Dermis microvascular lymphatic vessel endothelial cell (primary cell): ENCODE data around the gene TRIM56. TPM values are rescaled to one million over a fixed set of nuclear protein-coding genes. Genes with fewer than 3 reads are reported as not detected.
A peak's percentile ranks its signal among the peaks of the same experiment; 100 is the strongest.
"Not testable (repeated sequence)": the region's sequence is repeated elsewhere in the genome, so short reads cannot be mapped to it uniquely, and the experiment has no call there.

ENCODE experiments used
- DNase-seq, 2 donors: peaks; one replicate each; pipeline versions ENCODE4 v3.0.0 to v3.0.0-alpha.2; 2010; ENCODE audit warnings: low read depth in 2 of 2
- total RNA-seq: library from RNA; depleted of rRNA; stranded (reverse); fragments of >200 nt; gene quantifications from 2 replicates; pipeline ENCODE4 v1.2.1, GENCODE V29; 2014

TRIM56 gene, protein sequence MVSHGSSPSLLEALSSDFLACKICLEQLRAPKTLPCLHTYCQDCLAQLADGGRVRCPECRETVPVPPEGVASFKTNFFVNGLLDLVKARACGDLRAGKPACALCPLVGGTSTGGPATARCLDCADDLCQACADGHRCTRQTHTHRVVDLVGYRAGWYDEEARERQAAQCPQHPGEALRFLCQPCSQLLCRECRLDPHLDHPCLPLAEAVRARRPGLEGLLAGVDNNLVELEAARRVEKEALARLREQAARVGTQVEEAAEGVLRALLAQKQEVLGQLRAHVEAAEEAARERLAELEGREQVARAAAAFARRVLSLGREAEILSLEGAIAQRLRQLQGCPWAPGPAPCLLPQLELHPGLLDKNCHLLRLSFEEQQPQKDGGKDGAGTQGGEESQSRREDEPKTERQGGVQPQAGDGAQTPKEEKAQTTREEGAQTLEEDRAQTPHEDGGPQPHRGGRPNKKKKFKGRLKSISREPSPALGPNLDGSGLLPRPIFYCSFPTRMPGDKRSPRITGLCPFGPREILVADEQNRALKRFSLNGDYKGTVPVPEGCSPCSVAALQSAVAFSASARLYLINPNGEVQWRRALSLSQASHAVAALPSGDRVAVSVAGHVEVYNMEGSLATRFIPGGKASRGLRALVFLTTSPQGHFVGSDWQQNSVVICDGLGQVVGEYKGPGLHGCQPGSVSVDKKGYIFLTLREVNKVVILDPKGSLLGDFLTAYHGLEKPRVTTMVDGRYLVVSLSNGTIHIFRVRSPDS
- total RNA-seq, result 8.9 and 11.6 TPM in 2 replicates

DNA sequence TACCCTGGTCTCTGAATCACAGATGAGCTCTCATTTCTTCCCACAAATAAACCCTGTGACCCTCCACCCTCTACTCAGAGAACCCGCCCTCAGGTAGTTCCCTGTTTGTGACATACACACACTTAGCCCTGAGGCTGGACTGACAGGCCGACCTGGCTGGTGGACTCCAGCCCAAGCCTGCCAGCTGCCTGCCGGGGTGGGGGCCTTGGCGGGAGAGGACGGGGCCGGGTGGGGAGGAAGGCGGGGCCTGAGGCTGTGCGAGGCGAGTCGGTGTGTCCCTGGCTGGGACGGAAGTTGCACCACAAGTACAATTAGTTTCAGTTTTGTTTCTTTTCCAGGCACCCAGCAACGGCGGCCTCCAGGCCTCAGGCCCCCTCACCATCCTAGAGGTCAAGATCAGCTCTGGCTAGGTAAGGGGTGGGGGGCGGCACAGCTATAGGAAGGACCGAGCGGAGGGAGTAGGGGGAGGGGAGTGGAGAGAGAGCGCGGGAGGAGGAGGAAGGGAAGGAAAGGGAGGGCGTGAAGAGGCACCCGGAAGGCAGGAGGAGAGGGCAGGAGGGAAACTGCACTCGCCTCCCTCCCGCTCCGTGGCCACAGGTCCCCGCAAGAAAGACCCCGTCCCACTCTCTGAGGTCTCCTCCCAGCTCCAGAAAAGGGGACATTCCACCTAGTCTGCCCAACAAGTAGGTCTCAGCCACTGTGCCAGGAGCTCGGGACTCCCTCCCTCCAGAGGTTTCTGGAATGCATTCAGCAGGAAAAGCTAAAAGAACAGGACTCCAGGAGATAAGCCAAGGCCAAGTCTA lies at the start of gene TRIM56:
Gene TRIM56, plus strand, starts transcription at position 320 of the 803 bp plus-strand sequence. CDS start 1,832 bp downstream, outside the sequence.
- DNase-seq, result peak; percentile 69 to 80

DNA sequence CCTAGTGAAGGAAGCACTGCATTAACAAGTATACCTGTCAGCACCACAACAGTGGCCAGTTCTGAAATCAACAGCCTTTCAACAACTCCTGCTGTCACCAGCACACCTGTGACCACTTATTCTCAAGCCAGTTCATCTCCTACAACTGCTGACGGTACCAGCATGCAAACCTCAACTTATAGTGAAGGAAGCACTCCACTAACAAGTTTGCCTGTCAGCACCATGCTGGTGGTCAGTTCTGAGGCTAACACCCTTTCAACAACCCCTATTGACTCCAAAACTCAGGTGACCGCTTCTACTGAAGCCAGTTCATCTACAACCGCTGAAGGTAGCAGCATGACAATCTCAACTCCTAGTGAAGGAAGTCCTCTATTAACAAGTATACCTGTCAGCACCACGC lies 49.3 kb upstream of the TRIM56 start:
- no peak for DNase-seq

DNA sequence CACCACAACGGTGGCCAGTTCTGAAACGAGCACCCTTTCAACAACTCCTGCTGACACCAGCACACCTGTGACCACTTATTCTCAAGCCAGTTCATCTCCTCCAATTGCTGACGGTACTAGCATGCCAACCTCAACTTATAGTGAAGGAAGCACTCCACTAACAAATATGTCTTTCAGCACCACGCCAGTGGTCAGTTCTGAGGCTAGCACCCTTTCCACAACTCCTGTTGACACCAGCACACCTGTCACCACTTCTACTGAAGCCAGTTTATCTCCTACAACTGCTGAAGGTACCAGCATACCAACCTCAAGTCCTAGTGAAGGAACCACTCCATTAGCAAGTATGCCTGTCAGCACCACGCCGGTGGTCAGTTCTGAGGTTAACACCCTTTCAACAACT lies 44.0 kb upstream of the TRIM56 start:
- not testable (repeated sequence) for DNase-seq

DNA sequence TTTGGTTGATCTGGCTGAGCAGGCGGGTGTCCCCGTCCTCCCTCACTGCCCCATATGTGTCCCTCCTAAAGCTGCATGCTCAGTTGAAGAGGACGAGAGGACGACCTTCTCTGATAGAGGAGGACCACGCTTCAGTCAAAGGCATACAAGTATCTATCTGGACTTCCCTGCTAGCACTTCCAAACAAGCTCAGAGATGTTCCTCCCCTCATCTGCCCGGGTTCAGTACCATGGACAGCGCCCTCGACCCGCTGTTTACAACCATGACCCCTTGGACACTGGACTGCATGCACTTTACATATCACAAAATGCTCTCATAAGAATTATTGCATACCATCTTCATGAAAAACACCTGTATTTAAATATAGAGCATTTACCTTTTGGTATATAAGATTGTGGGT lies 26.9 kb upstream of the TRIM56 start:
- DNase-seq, result peak; percentile 40 to 67

DNA sequence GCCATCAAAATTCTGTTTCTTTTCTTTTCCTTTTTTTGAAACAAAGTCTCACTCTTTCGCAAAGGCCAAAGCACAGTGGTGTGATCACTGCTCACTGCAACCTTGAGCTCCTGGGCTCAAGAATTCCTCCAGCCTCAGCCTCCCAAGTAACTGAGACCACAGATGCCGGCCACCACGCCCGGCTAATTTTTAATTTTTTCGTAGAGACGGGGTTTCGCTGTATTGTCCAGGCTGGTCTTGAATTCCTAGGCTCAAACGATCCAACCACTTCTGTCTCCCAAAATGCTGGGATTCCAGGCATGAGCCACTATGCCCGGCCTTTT lies 25.7 kb upstream of the TRIM56 start:
- no peak for DNase-seq

DNA sequence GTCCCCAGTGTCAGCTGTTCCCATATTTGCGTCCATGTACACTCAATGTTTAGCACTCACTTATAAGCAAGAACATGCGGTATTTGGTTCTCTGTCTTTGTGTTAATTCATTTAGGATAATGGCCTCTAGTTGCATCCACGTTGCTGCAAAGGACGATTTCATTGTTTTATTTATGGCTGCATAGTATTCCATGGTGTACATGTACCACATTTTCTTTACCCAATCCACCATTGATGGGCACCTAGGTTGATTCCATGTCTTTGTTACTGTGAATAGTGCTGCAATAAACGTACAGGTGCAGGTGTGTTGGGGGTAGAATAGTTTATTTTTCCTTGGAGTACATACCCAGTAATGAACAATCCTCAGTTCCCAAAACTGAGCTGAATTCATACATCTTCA lies 24.3 kb upstream of the TRIM56 start:
- no peak for DNase-seq

DNA sequence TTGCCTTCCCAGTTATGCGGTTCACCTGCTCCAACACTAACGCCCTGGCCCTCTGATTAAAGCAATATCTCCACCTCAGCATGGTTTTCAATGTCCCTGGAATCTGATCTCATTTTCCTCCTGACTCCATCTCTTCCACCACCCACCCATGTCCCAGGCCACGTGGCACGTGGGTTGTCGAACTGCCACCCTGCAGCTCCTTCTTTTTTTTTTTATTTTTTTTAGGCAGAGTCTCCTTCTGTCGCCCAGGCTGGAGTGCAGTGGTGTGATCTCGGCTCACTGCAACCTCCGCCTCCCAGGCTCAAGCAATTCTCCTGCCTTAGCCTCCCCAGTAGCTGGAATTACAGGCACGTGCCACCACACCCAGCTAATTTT lies 21.1 kb upstream of the TRIM56 start:
- not testable (repeated sequence) for DNase-seq

DNA sequence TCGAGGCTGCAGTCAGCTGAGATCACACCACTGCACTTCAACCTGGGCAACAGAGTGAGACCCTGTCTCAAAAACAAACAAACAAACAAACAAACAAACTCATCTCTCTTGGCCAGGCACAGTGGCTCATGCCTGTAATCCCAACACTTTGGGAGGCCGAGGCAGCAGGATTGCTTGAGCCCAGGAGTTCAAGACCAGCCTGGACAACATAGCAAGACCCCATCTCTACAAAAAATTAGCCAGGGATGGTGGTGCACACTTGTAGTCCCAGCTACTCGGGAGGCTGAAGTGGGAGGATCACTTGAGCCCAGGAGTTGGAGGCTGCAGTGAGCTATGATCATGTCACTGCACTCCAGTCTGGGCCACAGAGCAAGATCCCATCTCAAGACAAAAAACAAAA lies 20.1 kb upstream of the TRIM56 start:
- DNase-seq, result not testable (repeated sequence)

DNA sequence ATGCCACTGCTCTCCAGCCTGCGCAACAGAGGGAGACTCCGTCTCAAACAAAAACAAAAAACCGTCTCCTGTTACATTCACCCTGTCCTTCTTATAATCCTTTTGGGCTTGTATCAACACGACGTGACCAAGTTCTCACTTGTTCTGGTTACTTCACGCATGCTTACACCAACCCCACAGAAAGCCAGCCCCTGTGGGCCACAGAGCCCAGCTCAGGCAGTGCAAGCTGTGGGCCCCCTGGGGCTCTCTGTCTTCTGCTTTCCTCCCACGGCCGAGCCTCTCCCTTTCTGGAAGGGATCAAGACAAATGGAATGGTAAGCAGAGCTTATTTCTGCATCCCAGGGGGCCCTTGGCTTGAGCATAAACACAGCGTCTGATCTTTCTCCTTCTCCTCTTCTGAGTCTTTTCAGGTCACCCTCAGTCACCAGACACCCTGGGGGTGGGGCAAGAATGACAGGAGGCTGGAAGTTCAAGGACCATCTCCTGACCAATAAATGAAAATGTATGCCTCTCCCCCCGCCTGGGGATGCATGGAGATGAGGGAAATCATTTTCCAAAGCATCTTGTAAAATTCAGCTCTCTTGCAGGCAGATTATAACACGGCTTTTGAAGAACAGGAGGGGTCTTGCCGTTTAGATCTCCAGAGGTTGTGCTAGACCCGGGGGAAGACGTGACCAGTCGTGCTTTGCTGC lies 19.0 kb upstream of the TRIM56 start:
- no peak for DNase-seq

DNA sequence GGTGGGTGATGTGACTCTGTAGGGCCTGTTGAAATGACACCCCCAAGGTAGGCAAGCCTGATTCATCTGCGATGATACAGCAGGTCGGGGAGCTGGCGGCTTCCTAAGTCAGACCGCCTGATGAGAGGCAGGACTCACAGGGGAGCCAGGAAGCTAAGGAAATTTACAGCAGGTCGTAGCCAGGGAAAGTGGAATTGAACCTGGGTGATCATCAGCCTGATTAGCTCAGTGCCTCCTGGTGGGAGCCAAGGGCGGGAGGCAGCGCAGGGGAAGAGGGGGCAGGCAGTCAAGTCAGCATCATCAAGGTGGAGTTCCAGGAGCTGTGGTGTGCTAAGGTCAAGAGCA lies 18.5 kb upstream of the TRIM56 start:
- no peak for DNase-seq

DNA sequence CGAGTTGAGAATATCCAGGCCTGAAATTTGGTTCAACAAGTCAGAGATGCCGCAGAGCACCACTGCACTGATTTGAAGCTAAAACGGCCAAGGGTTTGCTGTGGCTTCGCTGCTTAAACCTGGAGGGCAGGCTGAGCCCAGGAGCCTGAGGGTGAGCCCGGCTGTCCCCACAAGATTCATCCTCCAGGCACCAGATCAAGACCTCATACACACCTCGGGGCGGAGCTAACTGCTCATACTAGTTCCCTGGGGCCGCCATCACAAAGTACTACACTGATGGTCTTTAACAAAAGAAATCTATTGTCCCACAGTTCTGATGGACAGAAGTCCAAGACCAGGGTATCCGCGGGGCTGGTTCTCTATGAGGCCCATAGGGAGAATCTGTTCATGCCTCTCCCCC lies 16.9 kb upstream of the TRIM56 start:
- DNase-seq, result no peak

DNA sequence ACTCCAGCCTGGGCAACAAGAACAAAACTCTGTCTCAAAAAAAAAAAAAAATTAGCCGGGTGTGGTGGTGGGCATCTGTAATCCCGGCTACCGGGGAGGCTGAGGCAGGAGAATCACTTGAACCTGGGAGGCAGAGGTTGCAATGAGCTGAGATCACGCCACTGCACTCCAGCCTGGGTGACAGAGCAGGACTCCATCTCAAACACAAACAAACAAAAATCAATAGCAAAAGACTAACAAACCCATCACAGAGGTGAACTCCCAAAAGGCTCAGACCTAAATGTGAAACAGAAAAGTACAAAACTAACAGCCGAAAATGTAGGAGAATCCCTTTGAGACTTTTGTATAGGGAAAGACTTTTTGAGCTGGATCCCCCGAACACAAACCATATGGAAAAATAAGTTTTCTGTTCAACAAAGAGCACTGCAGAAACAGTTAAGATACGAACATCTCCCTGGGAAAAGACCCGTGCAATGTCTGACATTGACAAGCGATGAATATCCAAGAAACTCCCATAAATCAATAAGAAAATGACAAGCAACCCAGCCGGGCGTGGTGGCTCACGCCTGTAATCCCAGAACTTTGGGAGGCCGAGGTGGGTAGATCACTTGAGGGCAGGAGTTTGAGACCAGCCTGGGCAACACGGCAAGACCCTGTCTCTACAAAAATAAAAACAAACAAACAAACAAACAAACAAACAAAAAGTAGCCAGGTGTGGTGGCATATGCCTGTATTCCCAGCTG lies 13.7 kb upstream of the TRIM56 start:
- not testable (repeated sequence) for DNase-seq

DNA sequence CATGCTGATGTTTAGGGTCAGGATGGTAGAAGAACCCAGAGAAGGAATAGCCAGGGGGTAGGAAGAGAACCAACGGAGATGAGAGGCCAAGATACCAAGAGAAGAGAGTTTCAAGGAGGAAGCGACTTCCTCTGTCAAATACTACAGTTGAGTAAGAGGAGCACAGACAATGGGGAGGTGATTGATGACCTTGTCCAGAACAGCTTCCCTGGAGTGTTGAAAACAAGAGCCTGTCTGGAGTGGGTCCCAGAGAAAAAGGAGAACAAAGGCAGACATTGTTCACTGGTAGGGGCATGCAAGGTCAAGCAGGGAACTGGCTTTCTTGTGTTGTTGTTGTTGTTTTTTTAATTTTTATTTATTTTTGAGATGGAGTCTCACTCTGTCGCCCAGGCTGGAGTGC lies 9.6 kb upstream of the TRIM56 start:
- no peak for DNase-seq

DNA sequence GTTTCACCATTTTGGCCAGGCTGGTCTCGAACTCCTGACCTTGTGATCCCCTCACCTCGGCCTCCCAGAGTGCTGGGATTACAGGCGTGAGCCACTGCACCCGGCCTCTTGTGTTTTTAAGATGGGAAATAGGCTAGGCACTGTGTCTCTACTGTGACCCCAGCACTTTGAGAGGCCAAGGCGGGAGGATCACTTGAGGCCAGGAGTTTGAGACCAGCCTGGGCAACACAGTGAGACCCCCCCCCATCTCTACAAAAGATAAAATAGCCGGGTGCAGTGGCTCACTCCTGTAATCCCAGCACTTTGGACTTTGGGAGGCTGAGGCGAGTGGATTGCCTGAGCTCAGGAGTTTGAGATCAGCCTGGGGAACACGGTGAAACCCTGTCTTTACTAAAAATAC lies 9.1 kb upstream of the TRIM56 start:
- not testable (repeated sequence) for DNase-seq

DNA sequence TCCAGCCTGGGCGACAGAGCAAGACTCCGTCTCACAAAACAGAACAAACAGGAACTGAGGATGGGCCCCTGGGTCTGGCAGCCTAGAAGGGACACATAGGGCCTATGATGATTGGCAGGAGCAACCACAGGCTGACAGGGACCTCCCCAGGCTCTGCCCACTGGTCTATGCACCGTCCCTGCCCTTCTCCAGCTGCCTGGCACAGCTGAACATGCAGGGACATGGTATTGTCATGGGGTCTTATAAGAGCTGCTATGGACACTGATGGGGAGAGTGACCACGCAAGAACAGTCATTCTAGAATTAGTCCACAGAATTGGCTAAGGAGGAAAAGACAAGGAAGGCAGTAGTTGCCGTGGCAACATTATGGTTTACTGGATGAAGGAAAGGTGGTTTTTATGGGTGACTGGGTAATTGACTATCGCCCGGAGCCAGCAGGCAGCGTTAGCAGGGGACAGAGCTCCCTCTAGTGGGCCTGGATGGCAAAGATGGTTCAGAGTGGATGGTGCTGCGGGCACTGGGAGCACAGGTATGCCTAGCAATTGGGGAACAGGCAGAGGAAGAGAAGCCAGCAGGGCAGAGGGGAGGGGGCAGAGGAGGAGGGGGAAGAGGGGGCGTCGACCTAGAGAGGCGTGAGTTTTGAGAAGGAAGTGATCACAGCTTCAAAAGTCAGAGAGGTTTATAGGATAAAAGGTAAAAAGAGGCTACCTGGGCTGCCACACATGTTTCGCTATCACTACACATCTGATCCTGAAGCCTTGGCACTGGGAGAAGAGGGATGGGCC lies 7.8 kb upstream of the TRIM56 start:
- DNase-seq, result peak in 1 of 2 donors; percentile 65

DNA sequence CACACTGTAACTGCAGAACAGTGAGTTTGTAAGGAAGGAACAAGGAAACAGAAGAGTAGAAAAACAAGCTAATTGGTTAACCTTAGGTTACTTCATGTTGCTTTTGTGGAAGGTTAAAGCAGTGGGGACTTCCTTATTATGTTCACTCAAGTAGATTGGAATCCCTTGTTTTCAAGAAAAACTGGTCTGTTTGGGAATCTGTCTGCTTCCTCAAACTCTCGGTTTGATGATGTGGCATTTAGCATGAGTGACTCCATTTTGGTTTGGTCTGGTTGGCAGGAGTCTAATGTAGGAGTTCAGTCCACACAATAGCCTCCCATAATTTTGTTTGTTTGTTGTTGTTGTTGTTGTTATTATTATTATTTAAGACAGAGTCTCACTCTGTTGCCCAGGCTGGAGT lies 3.8 kb upstream of the TRIM56 start:
- peak in 1 of 2 donors; percentile 48 for DNase-seq

DNA sequence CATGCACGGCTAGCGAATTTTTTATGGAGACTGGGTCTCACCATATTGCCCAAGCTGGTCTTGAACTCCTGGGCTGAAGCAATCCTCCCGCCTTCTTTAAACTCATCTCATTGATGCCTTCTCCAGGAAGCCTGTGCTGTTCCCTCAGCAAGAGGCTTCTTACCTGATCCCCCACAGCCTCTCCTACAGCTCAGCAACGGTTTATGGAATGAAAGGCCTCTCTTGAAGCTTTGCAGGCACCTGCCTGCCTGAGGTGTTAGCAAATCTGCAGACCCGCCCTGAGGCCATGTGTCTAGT lies 468 bp upstream of the TRIM56 start:
- DNase-seq, result no peak

DNA sequence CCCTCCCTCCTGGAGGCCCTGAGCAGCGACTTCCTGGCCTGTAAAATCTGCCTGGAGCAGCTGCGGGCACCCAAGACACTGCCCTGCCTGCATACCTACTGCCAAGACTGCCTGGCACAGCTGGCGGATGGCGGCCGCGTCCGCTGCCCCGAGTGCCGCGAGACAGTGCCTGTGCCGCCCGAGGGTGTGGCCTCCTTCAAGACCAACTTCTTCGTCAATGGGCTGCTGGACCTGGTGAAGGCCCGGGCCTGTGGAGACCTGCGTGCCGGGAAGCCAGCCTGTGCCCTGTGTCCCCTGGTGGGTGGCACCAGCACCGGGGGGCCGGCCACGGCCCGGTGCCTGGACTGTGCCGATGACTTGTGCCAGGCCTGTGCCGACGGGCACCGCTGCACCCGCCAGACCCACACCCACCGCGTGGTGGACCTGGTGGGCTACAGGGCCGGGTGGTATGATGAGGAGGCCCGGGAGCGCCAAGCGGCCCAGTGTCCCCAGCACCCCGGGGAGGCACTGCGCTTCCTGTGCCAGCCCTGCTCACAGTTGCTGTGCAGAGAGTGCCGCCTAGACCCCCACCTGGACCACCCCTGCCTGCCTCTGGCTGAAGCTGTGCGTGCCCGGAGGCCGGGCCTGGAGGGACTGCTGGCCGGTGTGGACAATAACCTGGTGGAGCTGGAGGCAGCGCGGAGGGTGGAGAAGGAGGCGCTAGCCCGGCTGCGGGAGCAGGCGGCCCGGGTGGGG lies 2.2 kb downstream of the TRIM56 start:
- DNase-seq, result no peak

DNA sequence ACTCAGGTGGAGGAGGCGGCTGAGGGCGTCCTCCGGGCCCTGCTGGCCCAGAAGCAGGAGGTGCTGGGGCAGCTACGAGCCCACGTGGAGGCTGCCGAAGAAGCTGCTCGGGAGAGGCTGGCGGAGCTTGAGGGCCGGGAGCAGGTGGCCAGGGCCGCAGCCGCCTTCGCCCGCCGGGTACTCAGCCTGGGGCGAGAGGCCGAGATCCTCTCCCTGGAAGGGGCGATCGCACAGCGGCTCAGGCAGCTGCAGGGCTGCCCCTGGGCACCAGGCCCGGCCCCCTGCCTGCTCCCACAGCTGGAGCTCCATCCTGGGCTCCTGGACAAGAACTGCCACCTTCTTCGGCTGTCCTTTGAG lies 2.8 kb downstream of the TRIM56 start:
- no peak for DNase-seq
